ENCODE results near the gene RAB6B.
A peak's percentile ranks its signal among the peaks of the same experiment; 100 is the strongest.

The RAB6B gene

GRCh38 chr3:133930341-133930933, 34.8 kb upstream of the RAB6B start (continued):
- TF ChIP-seq CTCF (tag by site-specific recombination; IDR thresholded peaks at IDR 0.05) (peak; percentile 16; the same call in 1 of the 2 replicates), FEZF1 (tag by site-specific recombination; IDR thresholded peaks at IDR 0.05) (no peak), ZNF26 (tag by site-specific recombination; IDR thresholded peaks at IDR 0.05) (no peak), KLF17 (tag by site-specific recombination; IDR thresholded peaks at IDR 0.05) (no peak), SP2 (tag by site-specific recombination; IDR thresholded peaks at IDR 0.05) (no peak)

- no peak overlapping the region for H3K4me3 ChIP-seq (ENCODE audit: low read depth, low read length)
- no peaks in the 10 kb centered on the region for H3K4me1 ChIP-seq (ENCODE audit: control insufficient read depth, insufficient read depth, low read length)
- H3K9me3 ChIP-seq (ENCODE audit: control insufficient read depth, insufficient read depth, low read depth, low read length): no peaks in the 10 kb centered on the region
- no peak for TF ChIP-seq ZNF37A (tag by site-specific recombination; IDR thresholded peaks at IDR 0.05)
- no peak for TF ChIP-seq ZNF473 (tag by site-specific recombination; IDR thresholded peaks at IDR 0.05)
- no peak for TF ChIP-seq ZNF585B (tag by site-specific recombination; IDR thresholded peaks at IDR 0.05)
- TF ChIP-seq PRDM2 (tag by site-specific recombination; IDR thresholded peaks at IDR 0.05; ENCODE audit: borderline replicate concordance): no peak
- TF ChIP-seq ZBTB20 (tag by site-specific recombination; IDR thresholded peaks at IDR 0.05): no peak
- H3K36me3 ChIP-seq (ENCODE audit: control insufficient read depth in 2 of 2, insufficient read depth in 1 of 2, low read length in 2 of 2): no peaks in the 10 kb centered on the region
- CTCF ChIA-PET: interaction anchor here (0.6 to 6.3 kb wide), 9 partner anchors 15 to 379 kb away, joined by 3 to 45 read pairs (median 4); no protein-coding TSS in a partner anchor
- POLR2A ChIA-PET: no interaction called here
- no peak overlapping the region for H3K27ac ChIP-seq (ENCODE audit: extremely low read depth, low read depth, low read length)
Measured at GRCh38 chr3:133928903-133929607, 33.4 kb upstream of the RAB6B start.

Data from HEK293 (cell line).